Stimulated activated CD8-positive, alpha-beta memory T cell treated with anti-CD3 and anti-CD28 coated beads, Interleukin-15, amount 100 ng/mL, for 48 hours (primary cell): Measurements from ENCODE around the gene LEMD2.

Source experiments
- DNase-seq, 2 donors: peaks; one replicate each; pipeline ENCODE4 v3.0.0-alpha.2; 2020; ENCODE audit warnings: low read depth in 2 of 2

The LEMD2 gene

GRCh38 chr6:33738879-33739278 lies 50.1 kb downstream of the LEMD2 start:
- DNase-seq: no peak

GRCh38 chr6:33738153-33738552 lies 50.8 kb downstream of the LEMD2 start:
- DNase-seq: no peak

- DNase-seq: no peak
These were observed 51.5 kb downstream of the LEMD2 start for GRCh38 chr6:33737267-33738026.

GRCh38 chr6:33735216-33735615 lies 53.7 kb downstream of the LEMD2 start:
- DNase-seq: no peak

- DNase-seq: no peak
These were observed 55.3 kb downstream of the LEMD2 start for GRCh38 chr6:33733709-33734007.

GRCh38 chr6:33732817-33733708 lies 55.9 kb downstream of the LEMD2 start:
- no peak for DNase-seq

- no peak for DNase-seq
These were observed 56.5 kb downstream of the LEMD2 start for GRCh38 chr6:33732385-33732784.

- DNase-seq: no peak
These were observed 57.1 kb downstream of the LEMD2 start for GRCh38 chr6:33731751-33732282.

- no peak for DNase-seq
These were observed 57.9 kb downstream of the LEMD2 start for GRCh38 chr6:33731035-33731434.

- DNase-seq: no peak
These were observed 58.3 kb downstream of the LEMD2 start for GRCh38 chr6:33730611-33731010.

GRCh38 chr6:33729059-33729458 lies 59.9 kb downstream of the LEMD2 start:
- no peak for DNase-seq

GRCh38 chr6:33728438-33728837 lies 60.5 kb downstream of the LEMD2 start:
- DNase-seq: no peak

GRCh38 chr6:33727932-33728331 lies 61.0 kb downstream of the LEMD2 start:
- no peak for DNase-seq

GRCh38 chr6:33727126-33727525 lies 61.8 kb downstream of the LEMD2 start:
- no peak for DNase-seq

GRCh38 chr6:33726696-33727095 lies 62.2 kb downstream of the LEMD2 start:
- DNase-seq: no peak

GRCh38 chr6:33725891-33726673 lies 62.8 kb downstream of the LEMD2 start:
- DNase-seq: no peak

GRCh38 chr6:33725222-33725621 lies 63.7 kb downstream of the LEMD2 start:
- DNase-seq: no peak

GRCh38 chr6:33724102-33725023 lies 64.6 kb downstream of the LEMD2 start:
- DNase-seq: no peak

- no peak for DNase-seq
These were observed 65.4 kb downstream of the LEMD2 start for GRCh38 chr6:33723371-33724085.

- DNase-seq: no peak
These were observed 66.8 kb downstream of the LEMD2 start for GRCh38 chr6:33722103-33722623.
